ENCODE measurements around the gene LZTS3. TPM values are rescaled to one million over a fixed set of nuclear protein-coding genes. Genes with fewer than 3 reads are reported as not detected.

Gene LZTS3
- total and polyA plus RNA-seq, 10 of the 15 experiments (the other 5 are each of a cell fraction or from before 2014, with no cell fraction given): 0.03 to 0.90 (median 0.22) TPM

DNA sequence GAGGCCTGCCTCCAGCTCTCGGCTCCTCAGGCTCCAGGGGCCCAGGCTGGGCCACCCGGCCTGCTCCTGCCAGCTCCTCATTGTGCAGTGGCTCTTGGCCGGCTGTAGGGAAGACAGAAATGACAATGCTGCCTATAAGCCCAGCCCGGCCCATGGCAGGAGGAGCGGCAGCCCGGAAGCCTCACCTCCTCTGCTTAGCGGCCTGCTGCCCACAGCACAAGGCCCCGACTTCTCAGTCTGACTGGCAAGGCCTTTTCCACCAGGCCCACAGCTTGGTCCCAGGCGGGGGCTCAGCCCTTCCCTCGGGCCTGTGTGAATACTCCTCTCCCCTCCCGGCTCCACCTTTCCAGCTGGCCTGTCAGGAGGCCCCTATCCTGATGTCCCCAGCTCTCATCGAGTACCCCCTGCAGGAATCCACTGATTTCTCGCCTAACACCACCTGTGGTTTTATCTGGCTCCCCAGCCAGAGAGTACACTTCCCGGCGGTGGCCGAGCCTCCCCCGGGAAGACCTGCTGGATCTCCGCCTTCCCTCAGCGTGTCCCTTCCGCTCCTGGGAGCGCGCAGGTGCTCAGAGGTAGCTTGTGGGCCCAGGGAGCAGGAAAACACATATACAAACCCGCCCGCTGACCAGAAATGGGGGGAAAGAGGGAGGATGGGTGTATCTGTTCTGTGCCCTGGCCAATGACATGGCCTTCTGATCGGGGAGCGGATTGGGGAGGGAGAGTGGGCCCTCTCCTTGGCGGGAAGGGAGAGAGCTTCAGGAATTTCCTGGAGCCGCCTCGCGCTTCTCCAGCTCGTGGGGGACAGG, 30.2 kb upstream of the LZTS3 start (continued):
- TF ChIP-seq, protein P1, sequence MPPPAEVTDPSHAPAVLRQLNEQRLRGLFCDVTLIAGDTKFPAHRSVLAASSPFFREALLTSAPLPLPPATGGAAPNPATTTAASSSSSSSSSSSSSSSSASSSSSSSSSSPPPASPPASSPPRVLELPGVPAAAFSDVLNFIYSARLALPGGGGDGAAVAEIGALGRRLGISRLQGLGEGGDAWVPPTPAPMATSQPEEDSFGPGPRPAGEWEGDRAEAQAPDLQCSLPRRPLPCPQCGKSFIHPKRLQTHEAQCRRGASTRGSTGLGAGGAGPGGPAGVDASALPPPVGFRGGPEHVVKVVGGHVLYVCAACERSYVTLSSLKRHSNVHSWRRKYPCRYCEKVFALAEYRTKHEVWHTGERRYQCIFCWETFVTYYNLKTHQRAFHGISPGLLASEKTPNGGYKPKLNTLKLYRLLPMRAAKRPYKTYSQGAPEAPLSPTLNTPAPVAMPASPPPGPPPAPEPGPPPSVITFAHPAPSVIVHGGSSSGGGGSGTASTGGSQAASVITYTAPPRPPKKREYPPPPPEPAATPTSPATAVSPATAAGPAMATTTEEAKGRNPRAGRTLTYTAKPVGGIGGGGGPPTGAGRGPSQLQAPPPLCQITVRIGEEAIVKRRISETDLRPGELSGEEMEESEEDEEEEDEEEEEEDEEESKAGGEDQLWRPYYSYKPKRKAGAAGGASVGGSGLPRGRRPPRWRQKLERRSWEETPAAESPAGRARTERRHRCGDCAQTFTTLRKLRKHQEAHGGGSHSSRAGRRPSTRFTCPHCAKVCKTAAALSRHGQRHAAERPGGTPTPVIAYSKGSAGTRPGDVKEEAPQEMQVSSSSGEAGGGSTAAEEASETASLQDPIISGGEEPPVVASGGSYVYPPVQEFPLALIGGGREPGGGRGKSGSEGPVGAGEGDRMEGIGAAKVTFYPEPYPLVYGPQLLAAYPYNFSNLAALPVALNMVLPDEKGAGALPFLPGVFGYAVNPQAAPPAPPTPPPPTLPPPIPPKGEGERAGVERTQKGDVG (CRISPR knock-in tag; IDR thresholded peaks at IDR 0.05): no peak
- no peak for TF ChIP-seq POLR2AphosphoS5 (IDR thresholded peaks at IDR 0.05; ENCODE audit: low read length)
- TF ChIP-seq, protein P2, sequence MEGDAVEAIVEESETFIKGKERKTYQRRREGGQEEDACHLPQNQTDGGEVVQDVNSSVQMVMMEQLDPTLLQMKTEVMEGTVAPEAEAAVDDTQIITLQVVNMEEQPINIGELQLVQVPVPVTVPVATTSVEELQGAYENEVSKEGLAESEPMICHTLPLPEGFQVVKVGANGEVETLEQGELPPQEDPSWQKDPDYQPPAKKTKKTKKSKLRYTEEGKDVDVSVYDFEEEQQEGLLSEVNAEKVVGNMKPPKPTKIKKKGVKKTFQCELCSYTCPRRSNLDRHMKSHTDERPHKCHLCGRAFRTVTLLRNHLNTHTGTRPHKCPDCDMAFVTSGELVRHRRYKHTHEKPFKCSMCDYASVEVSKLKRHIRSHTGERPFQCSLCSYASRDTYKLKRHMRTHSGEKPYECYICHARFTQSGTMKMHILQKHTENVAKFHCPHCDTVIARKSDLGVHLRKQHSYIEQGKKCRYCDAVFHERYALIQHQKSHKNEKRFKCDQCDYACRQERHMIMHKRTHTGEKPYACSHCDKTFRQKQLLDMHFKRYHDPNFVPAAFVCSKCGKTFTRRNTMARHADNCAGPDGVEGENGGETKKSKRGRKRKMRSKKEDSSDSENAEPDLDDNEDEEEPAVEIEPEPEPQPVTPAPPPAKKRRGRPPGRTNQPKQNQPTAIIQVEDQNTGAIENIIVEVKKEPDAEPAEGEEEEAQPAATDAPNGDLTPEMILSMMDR (IDR thresholded peaks at IDR 0.05 in 2 of 3, conservative IDR thresholded peaks at IDR 0.05 in 1 of 3; ENCODE audit: control insufficient read depth in 2 of 3, extremely low read depth in 1 of 3, insufficient read depth in 1 of 3, low read depth in 3 of 3, low read length in 3 of 3): no peak
- 0 out of 2 replicates have a peak, but pooled peaks have one; percentile 54 for TF ChIP-seq POLR2A (IDR thresholded peaks at IDR 0.05; ENCODE audit: low read depth, low read length)
- TF ChIP-seq BRCA1 (IDR thresholded peaks at IDR 0.05; ENCODE audit: low read depth, low read length): no peak
- TF ChIP-seq IKZF2 (IDR thresholded peaks at IDR 0.05): peak; percentile 40 to 41; a peak in 3 of 4 replicates
- no peak for TF ChIP-seq NRF1 (conservative IDR thresholded peaks at IDR 0.05; ENCODE audit: low read depth, low read length)
- TF ChIP-seq EP300 (IDR thresholded peaks at IDR 0.05; ENCODE audit: borderline replicate concordance in 1 of 2, control insufficient read depth in 1 of 2, low read depth in 2 of 2, low read length in 2 of 2): no peak
